K562 (cell line): Measurements from ENCODE around the gene SCUBE1. TPM values are rescaled to one million over a fixed set of nuclear protein-coding genes. Genes with fewer than 3 reads are reported as not detected.
A peak's percentile ranks its signal among the peaks of the same experiment; 100 is the strongest.

ENCODE experiments used
- BCOR ChIP-seq: fragments of 450-650 bp; IDR thresholded peaks from 2 replicates; pipeline ENCODE4 v1.6.1; 2016
- CHD7 ChIP-seq: fragments of 200-600 bp; sonication (generic); IDR thresholded peaks from one replicate; pipeline ENCODE4 v1.6.1; 2012; ENCODE audit warnings: mild to moderate bottlenecking, low read depth, low read length, inconsistent platforms
- E2F6 ChIP-seq, 2 experiments: IDR thresholded peaks; 2 replicates each; pipeline ENCODE4 v1.6.1; 2011; ENCODE audit warnings: borderline replicate concordance in 1 of 2, control low read depth in 1 of 2, low read depth in 1 of 2, low read length in 1 of 2, mild to moderate bottlenecking in 1 of 2, mixed read lengths in 1 of 2, moderate library complexity in 1 of 2; ENCODE audit not compliant: insufficient read depth in 1 of 2, insufficient read length in 1 of 2, poor library complexity in 1 of 2, severe bottlenecking in 1 of 2; ENCODE audit errors: extremely low read depth in 1 of 2
- HOXB6 ChIP-seq: fragments of 250-450 bp; sonication (Bioruptor Pico); IDR thresholded peaks from 2 replicates; pipeline ENCODE4 v1.5.1; 2022; ENCODE audit warnings: mild to moderate bottlenecking, borderline replicate concordance
- MLX ChIP-seq, 2 experiments: fragments of 450-650 bp in 1 of 2; sonication (generic) in 1 of 2; formaldehyde crosslinking; conservative IDR thresholded peaks; 2 replicates each; pipeline versions ENCODE4 v1.4.0 to v1.8.1; 2020 to 2022; ENCODE audit warnings: mild to moderate bottlenecking in 1 of 2, missing genetic modification reagents in 1 of 2
- NR4A1 ChIP-seq, 2 experiments: fragments of 250-450 bp in 1 of 2; fragments of 450-650 bp in 1 of 2; sonication (Bioruptor Pico) in 1 of 2; IDR thresholded peaks; 2 replicates each; pipeline versions ENCODE4 v1.4.0 to v1.6.1; 2016 to 2020; ENCODE audit warnings: mild to moderate bottlenecking in 2 of 2, missing compliant biosample characterization in 1 of 2, missing genetic modification characterization in 1 of 2, moderate library complexity in 1 of 2
- TEAD4 ChIP-seq, 2 experiments: sonication (generic) in 1 of 2; formaldehyde crosslinking in 1 of 2; IDR thresholded peaks; 2 replicates each; pipeline versions ENCODE4 v1.6.1 to v1.8.0; 2012 to 2022; ENCODE audit warnings: borderline replicate concordance in 1 of 2, inconsistent platforms in 1 of 2, low read length in 1 of 2, mild to moderate bottlenecking in 1 of 2, missing genetic modification reagents in 1 of 2
- ZBTB33 ChIP-seq: sonication (generic); formaldehyde crosslinking; IDR thresholded peaks from 2 replicates; pipeline ENCODE4 v1.8.1; 2023; ENCODE audit warnings: mild to moderate bottlenecking, missing genetic modification reagents
- polyA plus RNA-seq, 8 experiments: library from polyadenylated mRNA; depleted of rRNA in 4 of 8; stranded (reverse) in 5 of 8; unstranded in 3 of 8; fragments of >200 nt; fragmentation: Nextera tagmentation in 2 of 8; fragmentation: Illumina TruSeq in 1 of 8; extraction: Ambion mirVana in 2 of 8; extraction: Trizol in 1 of 8; gene quantifications; 2 replicates each; pipeline versions ENCODE4 v1.2.1 to v1.2.3, GENCODE V29; 2011 to 2014; ENCODE audit warnings: inconsistent platforms in 1 of 8, missing spikeins in 1 of 8
- total RNA-seq, 7 experiments: library from RNA; depleted of rRNA in 6 of 7; stranded (reverse); fragments of >200 nt in 6 of 7; fragmentation: Illumina TruSeq in 2 of 7; extraction: Trizol in 2 of 7; gene quantifications; 2 replicates each; pipeline versions ENCODE4 v1.2.1 to v1.2.3, GENCODE V29; 2011 to 2021; ENCODE audit warnings: low replicate concordance in 1 of 7

SCUBE1 gene
- total and polyA plus RNA-seq, 9 of the 15 experiments (the other 6 are each of a cell fraction or from before 2014, with no cell fraction given): 0.03 to 0.47 (median 0.29) TPM; not detected in 6

GRCh38 chr22:43293259-43293654 is 49.9 kb downstream of the SCUBE1 start (continued):
- TF ChIP-seq CHD7 (no peak), E2F6 (IDR thresholded peaks at IDR 0.05; ENCODE audit: borderline replicate concordance in 1 of 2, extremely low read depth in 1 of 2, insufficient read depth in 1 of 2, insufficient read length in 1 of 2, low read depth in 1 of 2, low read length in 1 of 2, poor library complexity in 1 of 2, severe bottlenecking in 1 of 2) (peak; percentile 54 to 81), ZBTB33 (CRISPR knock-in tag) (peak; percentile 87), NR4A1 (CRISPR knock-in tag; IDR thresholded peaks at IDR 0.05) (no peak), NR4A1 (tag; IDR thresholded peaks at IDR 0.05) (peak; percentile 67), MLX (CRISPR knock-in tag; conservative IDR thresholded peaks at IDR 0.05) (no peak), TEAD4 (IDR thresholded peaks at IDR 0.05; ENCODE audit: low read length) (no peak), TEAD4 (CRISPR knock-in tag; IDR thresholded peaks at IDR 0.05; ENCODE audit: borderline replicate concordance) (peak; percentile 72; the same call in 1 of the 2 replicates), HOXB6 (no peak), BCOR (peak; percentile 86)
